Measurements from ENCODE around the gene ARID3A. TPM values are rescaled to one million over a fixed set of nuclear protein-coding genes. Genes with fewer than 3 reads are reported as not detected.
"Not testable (repeated sequence)": the region's sequence is repeated elsewhere in the genome, so short reads cannot be mapped to it uniquely, and the experiment has no call there.

The ARID3A gene, protein sequence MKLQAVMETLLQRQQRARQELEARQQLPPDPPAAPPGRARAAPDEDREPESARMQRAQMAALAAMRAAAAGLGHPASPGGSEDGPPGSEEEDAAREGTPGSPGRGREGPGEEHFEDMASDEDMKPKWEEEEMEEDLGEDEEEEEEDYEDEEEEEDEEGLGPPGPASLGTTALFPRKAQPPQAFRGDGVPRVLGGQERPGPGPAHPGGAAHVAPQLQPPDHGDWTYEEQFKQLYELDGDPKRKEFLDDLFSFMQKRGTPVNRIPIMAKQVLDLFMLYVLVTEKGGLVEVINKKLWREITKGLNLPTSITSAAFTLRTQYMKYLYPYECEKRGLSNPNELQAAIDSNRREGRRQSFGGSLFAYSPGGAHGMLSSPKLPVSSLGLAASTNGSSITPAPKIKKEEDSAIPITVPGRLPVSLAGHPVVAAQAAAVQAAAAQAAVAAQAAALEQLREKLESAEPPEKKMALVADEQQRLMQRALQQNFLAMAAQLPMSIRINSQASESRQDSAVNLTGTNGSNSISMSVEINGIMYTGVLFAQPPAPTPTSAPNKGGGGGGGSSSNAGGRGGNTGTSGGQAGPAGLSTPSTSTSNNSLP
- total RNA-seq = 65.9 to 72.4 TPM (median 70.6 TPM) in 3 replicates

DNA sequence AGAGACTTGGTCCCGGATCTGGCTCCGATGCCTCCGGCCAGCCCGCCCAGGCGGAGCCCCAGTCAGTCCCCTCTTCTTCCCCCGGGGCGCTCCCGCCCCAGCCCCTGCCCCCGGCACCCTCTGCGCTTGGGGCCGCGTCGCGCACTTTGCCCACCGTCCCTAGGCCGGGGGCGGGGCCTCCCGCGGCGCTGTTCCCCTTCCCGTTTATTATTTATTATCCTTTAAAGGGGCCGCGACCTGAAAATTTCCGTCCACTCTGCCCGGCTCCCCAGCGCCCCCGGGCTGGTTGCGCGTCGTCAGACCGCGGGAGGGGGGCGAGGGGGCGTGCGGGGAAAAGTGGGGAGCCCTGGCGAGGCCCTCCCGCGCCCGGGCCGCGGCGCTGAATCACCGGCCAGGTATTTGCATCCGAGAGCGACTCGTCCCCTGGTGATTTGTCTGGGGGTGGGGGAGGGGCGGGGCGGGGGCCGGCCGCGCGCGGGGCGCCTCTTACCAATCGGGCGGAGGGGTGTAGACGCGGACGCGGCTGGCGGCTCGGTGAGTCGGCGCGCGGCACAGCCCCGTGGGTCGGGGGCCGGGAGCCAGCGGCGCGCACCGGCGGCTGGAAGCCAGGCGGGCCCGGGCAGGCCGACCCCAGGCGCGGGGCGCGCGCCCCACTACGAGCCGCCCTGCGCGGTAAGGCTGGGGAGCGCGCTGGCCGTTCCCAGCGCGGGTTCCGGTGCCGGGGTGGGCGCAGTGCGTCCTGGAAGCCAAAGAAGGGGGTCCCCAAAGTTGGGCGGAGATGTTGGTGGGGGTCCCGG lies at the start of gene ARID3A:
TSS of gene ARID3A (plus strand) at position 510 of the 797 bp plus-strand sequence. CDS start 3,494 bp downstream, outside the sequence.
- TF ChIP-seq, protein P1, sequence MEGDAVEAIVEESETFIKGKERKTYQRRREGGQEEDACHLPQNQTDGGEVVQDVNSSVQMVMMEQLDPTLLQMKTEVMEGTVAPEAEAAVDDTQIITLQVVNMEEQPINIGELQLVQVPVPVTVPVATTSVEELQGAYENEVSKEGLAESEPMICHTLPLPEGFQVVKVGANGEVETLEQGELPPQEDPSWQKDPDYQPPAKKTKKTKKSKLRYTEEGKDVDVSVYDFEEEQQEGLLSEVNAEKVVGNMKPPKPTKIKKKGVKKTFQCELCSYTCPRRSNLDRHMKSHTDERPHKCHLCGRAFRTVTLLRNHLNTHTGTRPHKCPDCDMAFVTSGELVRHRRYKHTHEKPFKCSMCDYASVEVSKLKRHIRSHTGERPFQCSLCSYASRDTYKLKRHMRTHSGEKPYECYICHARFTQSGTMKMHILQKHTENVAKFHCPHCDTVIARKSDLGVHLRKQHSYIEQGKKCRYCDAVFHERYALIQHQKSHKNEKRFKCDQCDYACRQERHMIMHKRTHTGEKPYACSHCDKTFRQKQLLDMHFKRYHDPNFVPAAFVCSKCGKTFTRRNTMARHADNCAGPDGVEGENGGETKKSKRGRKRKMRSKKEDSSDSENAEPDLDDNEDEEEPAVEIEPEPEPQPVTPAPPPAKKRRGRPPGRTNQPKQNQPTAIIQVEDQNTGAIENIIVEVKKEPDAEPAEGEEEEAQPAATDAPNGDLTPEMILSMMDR (IDR thresholded peaks at IDR 0.05; ENCODE audit: unreplicated experiment) = peak; percentile 18
- DNase-seq (ENCODE audit: low spot score in 2 of 2, unreplicated experiment in 2 of 2) = peak in 1 of 2 experiments; percentile 81
- Mint-ChIP-seq H3K9me3 (no peaks in the 10 kb centered on the region), H3K36me3 (peaks cover 3% of the 10 kb centered on the region), H3K27me3 (ENCODE audit: low read depth) (peaks cover 11% of the 10 kb centered on the region), H3K4me3 (peak within 1 kb of the TSS; percentile 84), H3K4me1 (peaks cover 8% of the 10 kb centered on the region), H3K27ac (peak within 1 kb of the TSS; percentile 83)

DNA sequence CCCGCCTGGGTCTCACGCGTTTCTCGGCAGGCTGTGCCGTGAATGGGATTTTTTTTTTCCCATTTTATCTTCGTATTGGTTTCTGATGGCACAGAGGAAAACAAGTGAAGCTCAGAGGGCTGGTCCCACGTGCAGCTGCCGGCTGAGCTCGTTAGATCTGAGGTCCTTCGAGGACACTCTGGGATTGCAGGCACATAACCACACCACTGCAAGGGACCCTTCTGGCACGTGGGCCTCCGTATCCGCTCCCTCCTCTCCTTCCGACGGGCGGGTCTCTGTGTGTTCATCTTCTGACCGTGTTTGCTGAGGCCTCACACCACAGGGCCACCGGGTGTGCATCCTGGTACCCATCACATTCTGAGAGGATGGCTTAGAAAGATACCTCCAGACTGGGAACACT lies 49.7 kb upstream of the ARID3A start:
- peaks cover 2% of the 10 kb centered on the region for H3K27me3 Mint-ChIP-seq (ENCODE audit: low read depth)
- peaks cover 12% of the 10 kb centered on the region for H3K36me3 Mint-ChIP-seq
- H3K4me1 Mint-ChIP-seq = peaks cover 2% of the 10 kb centered on the region
- H3K9me3 Mint-ChIP-seq = no peaks in the 10 kb centered on the region
- no peak overlapping the region for H3K27ac Mint-ChIP-seq
- H3K4me3 Mint-ChIP-seq = no peak overlapping the region
- no peak for DNase-seq (ENCODE audit: low spot score in 2 of 2, unreplicated experiment in 2 of 2)
- TF ChIP-seq, protein P1 (IDR thresholded peaks at IDR 0.05; ENCODE audit: unreplicated experiment) = no peak

DNA sequence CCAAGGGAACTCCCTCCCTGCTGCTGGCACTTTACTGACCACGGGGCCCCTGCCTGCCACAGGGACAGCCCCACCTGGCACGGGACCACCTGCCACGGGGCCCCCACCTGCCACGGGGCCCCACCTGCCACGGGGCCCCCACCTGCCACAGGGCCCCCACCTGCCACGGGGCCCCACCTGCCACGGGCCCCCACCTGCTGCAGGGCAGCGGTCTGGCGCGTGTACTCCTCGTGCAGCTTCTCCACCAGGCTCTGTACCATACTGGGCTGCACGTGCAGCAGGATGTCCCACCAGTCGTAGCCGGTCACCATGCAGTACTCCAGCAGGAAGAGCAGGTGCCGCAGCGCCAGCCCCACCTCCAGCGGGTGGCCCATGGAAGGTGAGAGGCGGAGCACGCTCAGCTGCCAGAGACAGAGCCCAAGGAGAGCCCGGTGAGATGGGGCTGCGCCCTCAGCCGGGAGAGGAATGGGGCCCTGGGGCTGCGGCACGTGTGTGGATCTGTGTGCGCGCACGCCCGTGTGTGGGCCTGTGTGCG lies 49.0 kb upstream of the ARID3A start:
- Mint-ChIP-seq H3K9me3 (no peaks in the 10 kb centered on the region), H3K27ac (no peak overlapping the region), H3K36me3 (peaks cover 18% of the 10 kb centered on the region), H3K27me3 (ENCODE audit: low read depth) (no peaks in the 10 kb centered on the region), H3K4me1 (no peaks in the 10 kb centered on the region), H3K4me3 (no peak overlapping the region)
- TF ChIP-seq, protein P1 (IDR thresholded peaks at IDR 0.05; ENCODE audit: unreplicated experiment) = no peak
- DNase-seq (ENCODE audit: low spot score in 2 of 2, unreplicated experiment in 2 of 2) = no peak

DNA sequence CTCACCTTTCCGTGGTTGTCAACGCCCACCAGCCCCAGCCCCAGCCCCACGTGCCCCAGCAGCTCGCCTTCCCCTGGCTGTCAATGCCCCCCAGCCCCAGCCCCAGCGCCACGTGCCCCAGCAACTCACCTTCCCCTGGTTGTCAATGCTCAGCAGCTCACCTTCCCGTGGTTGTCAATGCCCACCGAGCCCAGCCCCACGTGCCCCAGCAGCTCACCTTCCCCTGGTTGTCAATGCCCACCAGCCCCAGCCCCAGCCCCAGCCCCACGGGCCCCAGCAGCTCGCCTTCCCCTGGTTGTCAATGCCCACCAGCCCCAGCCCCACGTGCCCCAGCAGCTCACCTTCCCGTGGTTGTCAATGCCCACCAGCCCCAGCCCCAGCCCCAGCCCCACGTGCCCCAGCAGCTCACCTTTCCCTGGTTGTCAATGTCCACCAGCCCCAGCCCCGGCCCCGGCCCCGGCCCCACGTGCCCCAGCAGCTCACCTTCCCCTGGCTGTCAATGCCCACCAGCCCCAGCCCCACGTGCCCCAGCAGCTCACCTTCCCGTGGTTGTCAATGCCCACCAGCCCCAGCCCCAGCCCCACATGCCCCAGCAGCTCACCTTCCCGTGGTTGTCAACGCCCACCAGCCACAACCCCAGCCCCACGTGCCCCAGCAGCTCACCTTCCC lies 47.7 kb upstream of the ARID3A start:
- H3K9me3 Mint-ChIP-seq; DNase-seq (ENCODE audit: low spot score in 2 of 2, unreplicated experiment in 2 of 2); H3K4me1 Mint-ChIP-seq; H3K27me3 Mint-ChIP-seq (ENCODE audit: low read depth); H3K4me3 Mint-ChIP-seq; H3K27ac Mint-ChIP-seq: not testable (repeated sequence)
- peaks cover 26% of the 10 kb centered on the region for H3K36me3 Mint-ChIP-seq

DNA sequence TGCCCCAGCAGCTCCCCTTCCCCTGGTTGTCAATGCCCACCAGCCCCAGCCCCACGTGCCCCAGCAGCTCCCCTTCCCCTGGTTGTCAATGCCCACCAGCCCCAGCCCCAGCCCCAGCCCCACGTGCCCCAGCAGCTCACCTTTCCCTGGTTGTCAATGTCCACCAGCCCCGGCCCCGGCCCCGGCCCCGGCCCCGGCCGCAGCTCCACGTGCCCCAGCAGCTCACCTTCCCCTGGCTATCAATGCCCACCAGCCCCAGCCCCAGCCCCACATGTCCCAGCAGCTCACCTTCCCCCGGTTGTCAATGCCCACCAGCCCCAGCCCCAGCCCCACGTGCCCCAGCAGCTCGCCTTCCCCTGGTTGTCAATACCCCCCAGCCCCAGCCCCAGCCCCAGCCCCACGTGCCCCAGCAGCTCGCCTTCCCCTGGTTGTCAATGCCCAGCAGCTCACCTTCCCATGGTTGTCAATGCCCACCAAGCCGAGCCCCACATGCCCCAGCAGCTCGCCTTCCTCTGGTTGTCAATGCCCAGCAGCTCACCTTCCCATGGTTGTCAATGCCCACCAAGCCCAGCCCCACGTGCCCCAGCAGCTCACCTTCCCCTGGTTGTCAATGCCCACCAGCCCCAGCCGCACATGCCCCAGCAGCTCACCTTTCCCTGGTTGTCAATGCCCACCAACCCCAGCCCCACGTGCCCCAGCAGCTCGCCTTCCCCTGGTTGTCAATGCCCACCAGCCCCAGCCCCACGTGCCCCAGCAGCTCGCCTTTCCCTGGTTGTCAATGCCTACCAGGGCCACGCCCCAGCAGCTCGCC lies 46.9 kb upstream of the ARID3A start:
- not testable (repeated sequence) for DNase-seq (ENCODE audit: low spot score in 2 of 2, unreplicated experiment in 2 of 2); H3K27me3 Mint-ChIP-seq (ENCODE audit: low read depth)
- peaks cover 26% of the 10 kb centered on the region for H3K36me3 Mint-ChIP-seq

More for the DNA sequence above, 46.9 kb upstream of the ARID3A start:
- H3K9me3 Mint-ChIP-seq, H3K27ac Mint-ChIP-seq, H3K4me3 Mint-ChIP-seq, H3K4me1 Mint-ChIP-seq: not testable (repeated sequence)
